Gastroesophageal sphincter (tissue), 4 donors: ENCODE measurements around the gene MIB1. TPM values are rescaled to one million over a fixed set of nuclear protein-coding genes. Genes with fewer than 3 reads are reported as not detected.

Experiments
- ATAC-seq: fragments of 150-250 bp; one replicate; pipeline ENCODE4 v1.9.1; 2016; ENCODE audit warnings: mild to moderate bottlenecking, moderate library complexity
- H3K27ac ChIP-seq, 4 donors: fragments of 200-600 bp; sonication (generic) in 3 of 4; 1 replicate in 3 of 4; 2 replicates in 1 of 4; pipeline ENCODE4 v1.5.1; 2016 to 2019
- H3K27me3 ChIP-seq: fragments of 200-600 bp; sonication (generic); one replicate; pipeline ENCODE4 v1.5.1; 2019
- H3K36me3 ChIP-seq, 2 donors: fragments of 200-600 bp; sonication (generic); one replicate each; pipeline ENCODE4 v1.5.1; 2019; ENCODE audit warnings: control low read depth in 1 of 2
- H3K4me1 ChIP-seq, 3 donors: fragments of 200-600 bp; sonication (generic); 1 replicate in 2 of 3; 2 replicates in 1 of 3; pipeline ENCODE4 v1.5.1; 2016 to 2019; ENCODE audit warnings: control low read depth in 2 of 3
- H3K4me3 ChIP-seq, 2 donors: fragments of 200-600 bp; sonication (generic); one replicate each; pipeline ENCODE4 v1.5.1; 2019; ENCODE audit warnings: mild to moderate bottlenecking in 1 of 2, moderate library complexity in 1 of 2
- H3K9me3 ChIP-seq, 3 donors: fragments of 200-600 bp; sonication (generic); one replicate each; pipeline ENCODE4 v1.5.1; 2017 to 2019; ENCODE audit warnings: control low read depth in 2 of 3
- CTCF ChIP-seq, 4 experiments: fragments of 200-600 bp in 2 of 4; fragments of 450-650 bp in 2 of 4; sonication (generic) in 1 of 4; IDR thresholded peaks; one replicate each; pipeline ENCODE4 v1.5.1; 2017 to 2019; ENCODE audit warnings: antibody characterized with exemption in 4 of 4, mild to moderate bottlenecking in 2 of 4, moderate library complexity in 2 of 4
- EP300 ChIP-seq: sonication (generic); formaldehyde crosslinking; IDR thresholded peaks from one replicate; pipeline ENCODE4 v1.6.1; 2017; ENCODE audit warnings: antibody characterized with exemption, mild to moderate bottlenecking
- POLR2A ChIP-seq, 2 donors: fragments of 450-650 bp; IDR thresholded peaks; one replicate each; pipeline ENCODE4 v1.6.1; 2017; ENCODE audit warnings: antibody characterized with exemption in 2 of 2, mild to moderate bottlenecking in 2 of 2, moderate library complexity in 1 of 2
- POLR2AphosphoS5 ChIP-seq: sonication (generic); formaldehyde crosslinking; IDR thresholded peaks from one replicate; pipeline ENCODE4 v1.6.1; 2017; ENCODE audit warnings: antibody characterized with exemption
- WGBS, 2 donors: methylation state at CpG; one replicate each; pipeline ENCODE4 v1.1.5; 2018; ENCODE audit warnings: low coverage in 1 of 2; 5-methylcytosine and 5-hydroxymethylcytosine counted together
- total RNA-seq, 4 donors: library from RNA; depleted of rRNA; stranded (reverse); fragments of >200 nt; gene quantifications; one replicate each; pipeline ENCODE4 v1.1.0, GENCODE V29; 2016

MIB1 gene
- total RNA-seq, 4 donors from 2014 or later: 43.7 to 57.7 (median 47.3) TPM

- TF ChIP-seq CTCF (IDR thresholded peaks at IDR 0.05) (no peak), POLR2AphosphoS5 (peak; percentile 9), POLR2A (IDR thresholded peaks at IDR 0.05) (no peak), EP300 (no peak)
- H3K4me3 ChIP-seq: no peak overlapping the region
- WGBS, 2 donors: 26 to 38% methylated on average over 3 of the region's 3 CpGs
- ATAC-seq: no peak
- H3K27ac ChIP-seq: peak overlapping the region; percentile 43 to 76 (median 54)
- no peaks in the 10 kb centered on the region for H3K27me3 ChIP-seq
- H3K9me3 ChIP-seq: no peaks in the 10 kb centered on the region
- peaks cover 0 to 7% of the 10 kb centered on the region in 2 donors for H3K36me3 ChIP-seq
- peaks cover 0 to 49% (median 5%) of the 10 kb centered on the region in 3 donors for H3K4me1 ChIP-seq
Measured at GRCh38 chr18:21826196-21826595, 85.6 kb downstream of the MIB1 start.

- WGBS, 2 donors: 49 to 51% methylated on average over 4 of the region's 4 CpGs
Measured at GRCh38 chr18:21826641-21827302, 86.2 kb downstream of the MIB1 start.

DNA sequence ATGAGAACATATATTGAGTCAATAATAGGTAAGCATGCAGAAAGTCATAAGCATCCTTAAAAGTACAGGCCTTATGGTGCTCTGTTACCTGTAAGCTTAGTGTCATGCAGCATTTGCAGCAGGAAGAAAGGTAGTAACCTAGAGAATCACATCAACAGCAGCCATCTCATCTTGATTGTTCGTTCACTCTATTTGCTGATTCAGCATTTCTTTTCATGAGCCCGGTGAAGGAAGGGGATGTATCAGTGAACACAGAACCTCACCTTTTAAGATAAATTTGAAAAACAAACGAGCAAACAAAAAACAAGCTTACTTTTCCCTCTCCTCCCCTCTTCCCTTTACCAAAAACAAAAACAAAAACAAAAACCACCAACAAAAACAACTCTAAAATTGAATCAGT, 89.9 kb downstream of the MIB1 start:
- H3K9me3 ChIP-seq: no peaks in the 10 kb centered on the region
- WGBS, 2 donors: 18 to 49% methylated on average over 3 of the region's 3 CpGs
- no peaks in the 10 kb centered on the region for H3K27me3 ChIP-seq
- peak overlapping the region; percentile 56 to 93 (median 74) for H3K27ac ChIP-seq
- peak overlapping the region; percentile 28 to 47 for H3K4me3 ChIP-seq
- peaks cover 0 to 70% (median 9%) of the 10 kb centered on the region in 3 donors for H3K4me1 ChIP-seq
- no peak for TF ChIP-seq EP300
- no peak for TF ChIP-seq POLR2A (IDR thresholded peaks at IDR 0.05)
- no peak for TF ChIP-seq POLR2AphosphoS5
- no peak for TF ChIP-seq CTCF (IDR thresholded peaks at IDR 0.05)
- no peaks in the 10 kb centered on the region for H3K36me3 ChIP-seq
- no peak for ATAC-seq

More at GRCh38 chr18:21826641-21827302, 86.2 kb downstream of the MIB1 start:
- Histone ChIP-seq H3K4me3 (no peak overlapping the region), H3K27ac (peak overlapping the region; percentile 43 to 76 (median 54)), H3K9me3 (no peaks in the 10 kb centered on the region), H3K4me1 (peaks cover 0 to 50% (median 6%) of the 10 kb centered on the region in 3 donors), H3K36me3 (peaks cover 0 to 7% of the 10 kb centered on the region in 2 donors), H3K27me3 (no peaks in the 10 kb centered on the region)
- no peak for ATAC-seq
- no peak for TF ChIP-seq POLR2A (IDR thresholded peaks at IDR 0.05)
- no peak for TF ChIP-seq POLR2AphosphoS5
- no peak for TF ChIP-seq CTCF (IDR thresholded peaks at IDR 0.05)
- TF ChIP-seq EP300: no peak

- Histone ChIP-seq H3K4me1 (peaks cover 0 to 61% (median 9%) of the 10 kb centered on the region in 3 donors), H3K4me3 (peak overlapping the region; percentile 28 to 47)
- ATAC-seq: peak; percentile 88
Measured at GRCh38 chr18:21831413-21831831, 90.8 kb downstream of the MIB1 start.

GRCh38 chr18:21833604-21834298, 93.2 kb downstream of the MIB1 start:
- Histone ChIP-seq H3K27me3 (no peaks in the 10 kb centered on the region), H3K27ac (peak overlapping the region in 1 of 4 donors; percentile 76), H3K4me3 (no peak overlapping the region), H3K36me3 (peaks cover 0 to 6% of the 10 kb centered on the region in 2 donors), H3K4me1 (peaks cover 0 to 39% (median 4%) of the 10 kb centered on the region in 3 donors), H3K9me3 (no peaks in the 10 kb centered on the region)
- WGBS, 2 donors: 75 to 78% methylated on average over 4 of the region's 4 CpGs
- TF ChIP-seq POLR2AphosphoS5 (no peak), POLR2A (IDR thresholded peaks at IDR 0.05) (no peak), CTCF (IDR thresholded peaks at IDR 0.05) (no peak), EP300 (no peak)
- ATAC-seq: no peak

More at GRCh38 chr18:21831413-21831831, 90.8 kb downstream of the MIB1 start:
- Histone ChIP-seq H3K36me3 (no peaks in the 10 kb centered on the region), H3K27me3 (no peaks in the 10 kb centered on the region), H3K9me3 (no peaks in the 10 kb centered on the region), H3K27ac (peak overlapping the region; percentile 72 to 93 (median 76))
- 22 to 31% methylated on average over 5 of the region's 5 CpGs for WGBS, 2 donors
- TF ChIP-seq EP300 (no peak), POLR2AphosphoS5 (peak; percentile 63)
